ENCODE measurements around the gene TRIM9. TPM values are rescaled to one million over a fixed set of nuclear protein-coding genes. Genes with fewer than 3 reads are reported as not detected.
A peak's percentile ranks its signal among the peaks of the same experiment; 100 is the strongest.

TRIM9 gene
- total and polyA plus RNA-seq, 4 donors = 0.08 to 1.3 (median 0.50) TPM

DNA sequence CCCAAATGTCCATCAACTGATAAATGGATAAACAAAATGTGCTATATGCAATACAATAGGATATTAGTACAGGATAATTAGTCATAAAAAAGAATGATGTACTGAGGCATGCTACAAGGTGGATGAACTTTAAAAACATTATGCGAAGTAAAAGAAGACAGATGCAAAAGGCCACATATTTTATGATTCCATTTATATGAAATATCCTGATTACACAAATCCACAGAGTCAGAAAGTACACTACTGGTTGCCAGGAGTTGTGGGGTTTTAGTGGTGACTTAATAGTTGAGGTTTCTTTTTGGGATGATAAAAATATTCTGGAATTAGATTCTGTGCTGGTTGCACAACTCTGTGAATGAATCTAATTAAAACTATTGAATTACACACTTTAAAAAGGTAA lies 12.6 kb downstream of the TRIM9 start:
- Histone ChIP-seq H3K9me3 (ENCODE audit: control insufficient read depth in 4 of 4, insufficient read depth in 3 of 4, low read length in 3 of 4) (peaks cover 0 to 1% (median 0%) of the 10 kb centered on the region in 4 donors), H3K9ac (ENCODE audit: insufficient read depth in 1 of 2, low read length in 2 of 2) (no peak overlapping the region), H3K4me1 (ENCODE audit: control insufficient read depth in 5 of 5, insufficient read depth in 5 of 5, low read length in 5 of 5) (peaks cover 0 to 4% (median 2%) of the 10 kb centered on the region in 5 donors), H3K4me3 (no peak overlapping the region), H3K27ac (ENCODE audit: low read depth in 1 of 2, low read length in 1 of 2) (peak overlapping the region in 1 of 2 donors; percentile 53), H3K36me3 (ENCODE audit: control insufficient read depth in 4 of 4, insufficient read depth in 4 of 4, low read length in 4 of 4) (no peaks in the 10 kb centered on the region), H3K27me3 (ENCODE audit: control insufficient read depth in 3 of 3, insufficient read depth in 3 of 3, low read length in 2 of 3) (no peaks in the 10 kb centered on the region)
- DNase-seq = no peak
- ATAC-seq (ENCODE audit: insufficient read depth, low FRiP score) = no peak
- TF ChIP-seq CTCF (IDR thresholded peaks at IDR 0.05; ENCODE audit: control extremely low read depth, extremely low read depth) = no peak
- WGBS, 2 donors = 90% methylated on average over 1 of the region's 1 CpG

DNA sequence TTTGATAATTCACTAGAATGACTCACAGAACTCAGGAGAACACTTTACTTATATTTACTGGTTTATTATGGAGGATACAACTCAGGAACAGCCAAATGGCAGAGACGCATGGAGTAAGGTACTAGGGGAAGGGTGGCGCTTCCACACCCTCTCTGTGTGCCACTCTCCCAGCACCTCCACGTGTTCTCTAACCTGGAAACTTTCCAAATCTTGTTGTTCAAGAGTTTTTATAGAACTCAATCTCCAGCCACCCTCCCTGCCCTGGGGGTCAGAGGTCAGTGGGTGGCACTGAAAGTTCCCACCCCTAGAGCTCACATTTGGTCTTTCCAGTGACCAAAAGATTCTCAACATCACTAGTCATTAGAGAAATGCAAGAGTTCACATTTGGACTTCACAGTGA lies 13.2 kb downstream of the TRIM9 start:
- H3K9ac ChIP-seq (ENCODE audit: insufficient read depth in 1 of 2, low read length in 2 of 2) = no peak overlapping the region
- H3K9me3 ChIP-seq (ENCODE audit: control insufficient read depth in 4 of 4, insufficient read depth in 3 of 4, low read length in 3 of 4) = peaks cover 0 to 1% (median 0%) of the 10 kb centered on the region in 4 donors
- DNase-seq = no peak
- H3K27ac ChIP-seq (ENCODE audit: low read depth in 1 of 2, low read length in 1 of 2) = no peak overlapping the region
- no peak overlapping the region for H3K4me3 ChIP-seq
- no peak for ATAC-seq (ENCODE audit: insufficient read depth, low FRiP score)
- H3K27me3 ChIP-seq (ENCODE audit: control insufficient read depth in 3 of 3, insufficient read depth in 3 of 3, low read length in 2 of 3) = no peaks in the 10 kb centered on the region
- no peaks in the 10 kb centered on the region for H3K36me3 ChIP-seq (ENCODE audit: control insufficient read depth in 4 of 4, insufficient read depth in 4 of 4, low read length in 4 of 4)
- 74 to 81% methylated on average over 3 of the region's 3 CpGs for WGBS, 2 donors
- no peak for TF ChIP-seq CTCF (IDR thresholded peaks at IDR 0.05; ENCODE audit: control extremely low read depth, extremely low read depth)
- H3K4me1 ChIP-seq (ENCODE audit: control insufficient read depth in 5 of 5, insufficient read depth in 5 of 5, low read length in 5 of 5) = peaks cover 0 to 4% (median 2%) of the 10 kb centered on the region in 5 donors

DNA sequence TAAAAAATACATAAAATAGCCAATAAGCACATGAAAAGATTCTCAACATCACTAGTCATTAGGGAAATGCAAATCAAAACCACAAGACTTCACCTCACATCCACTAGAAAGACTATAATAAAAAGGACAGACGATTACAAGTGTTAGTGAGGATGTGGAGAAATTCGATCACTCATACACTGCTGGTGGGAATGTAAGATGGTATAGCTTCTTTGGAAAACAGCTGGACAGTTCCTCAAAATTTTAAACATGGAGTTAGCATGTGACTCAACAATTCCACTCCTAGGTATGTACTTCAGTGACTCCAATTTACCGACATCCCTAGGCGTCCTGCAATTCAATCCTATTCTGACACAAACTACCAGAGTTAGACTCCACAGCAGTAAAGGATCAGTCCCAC lies 13.7 kb downstream of the TRIM9 start:
- H3K27me3 ChIP-seq (ENCODE audit: control insufficient read depth in 3 of 3, insufficient read depth in 3 of 3, low read length in 2 of 3) = no peaks in the 10 kb centered on the region
- no peak overlapping the region for H3K4me3 ChIP-seq
- H3K9ac ChIP-seq (ENCODE audit: insufficient read depth in 1 of 2, low read length in 2 of 2) = no peak overlapping the region
- no peaks in the 10 kb centered on the region for H3K36me3 ChIP-seq (ENCODE audit: control insufficient read depth in 4 of 4, insufficient read depth in 4 of 4, low read length in 4 of 4)
- H3K4me1 ChIP-seq (ENCODE audit: control insufficient read depth in 5 of 5, insufficient read depth in 5 of 5, low read length in 5 of 5) = peaks cover 0 to 4% (median 2%) of the 10 kb centered on the region in 5 donors
- DNase-seq (no peak), ATAC-seq (ENCODE audit: insufficient read depth, low FRiP score) (no peak)
- 89 to 94% methylated on average over 4 of the region's 4 CpGs for WGBS, 2 donors
- peaks cover 0 to 1% (median 0%) of the 10 kb centered on the region in 4 donors for H3K9me3 ChIP-seq (ENCODE audit: control insufficient read depth in 4 of 4, insufficient read depth in 3 of 4, low read length in 3 of 4)
- H3K27ac ChIP-seq (ENCODE audit: low read depth in 1 of 2, low read length in 1 of 2) = no peak overlapping the region
- no peak for TF ChIP-seq CTCF (IDR thresholded peaks at IDR 0.05; ENCODE audit: control extremely low read depth, extremely low read depth)

- DNase-seq (peak in 1 of 3 donors; percentile 34), ATAC-seq (ENCODE audit: insufficient read depth, low FRiP score) (no peak)
- no peaks in the 10 kb centered on the region for H3K27me3 ChIP-seq (ENCODE audit: control insufficient read depth in 3 of 3, insufficient read depth in 3 of 3, low read length in 2 of 3)
- H3K9ac ChIP-seq (ENCODE audit: insufficient read depth in 1 of 2, low read length in 2 of 2) = no peak overlapping the region
- H3K4me3 ChIP-seq = no peak overlapping the region
- 46 to 70% methylated on average over 3 of the region's 3 CpGs for WGBS, 2 donors
- H3K9me3 ChIP-seq (ENCODE audit: control insufficient read depth in 4 of 4, insufficient read depth in 3 of 4, low read length in 3 of 4) = peaks cover 0 to 1% (median 0%) of the 10 kb centered on the region in 4 donors
- H3K36me3 ChIP-seq (ENCODE audit: control insufficient read depth in 4 of 4, insufficient read depth in 4 of 4, low read length in 4 of 4) = no peaks in the 10 kb centered on the region
- TF ChIP-seq CTCF (IDR thresholded peaks at IDR 0.05; ENCODE audit: control extremely low read depth, extremely low read depth) = no peak
- no peak overlapping the region for H3K27ac ChIP-seq (ENCODE audit: low read depth in 1 of 2, low read length in 1 of 2)
- H3K4me1 ChIP-seq (ENCODE audit: control insufficient read depth in 5 of 5, insufficient read depth in 5 of 5, low read length in 5 of 5) = peaks cover 0 to 4% (median 2%) of the 10 kb centered on the region in 5 donors
Observed at GRCh38 chr14:51080645-51081044, 14.3 kb downstream of the TRIM9 start.
